ENCODE measurements around the gene OR4C11. TPM values are rescaled to one million over a fixed set of nuclear protein-coding genes. Genes with fewer than 3 reads are reported as not detected.

Gene OR4C11
- total RNA-seq, 1 donor from 2014 or later, result not detected

DNA sequence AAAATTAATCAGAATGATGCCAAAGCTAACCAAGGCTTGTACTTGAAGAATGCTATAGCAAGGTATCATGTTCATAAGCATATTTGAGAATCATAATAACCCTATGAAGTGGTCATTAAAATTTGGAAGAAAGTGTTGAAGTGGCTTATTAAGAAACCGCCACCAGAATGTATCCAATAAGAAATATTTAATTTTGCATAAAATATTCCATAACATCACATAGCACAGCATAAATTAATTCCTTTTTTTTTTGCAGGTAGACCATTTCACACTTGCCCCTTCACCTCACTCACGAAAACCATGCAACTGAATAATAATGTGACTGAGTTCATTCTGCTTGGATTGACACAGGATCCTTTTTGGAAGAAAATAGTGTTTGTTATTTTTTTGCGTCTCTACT lies 35.6 kb downstream of the OR4C11 start, which contains the start of gene OR4C16:
Gene OR4C16, plus strand, starts transcription at position 301 of the 400 bp plus-strand sequence. Its CDS starts 0 bp downstream, at position 301.
- no peak for DNase-seq (ENCODE audit: low read depth)
- H3K4me3 ChIP-seq (ENCODE audit: low read depth, low read length), result no peak within 1 kb of the TSS
- TF ChIP-seq, protein P1, sequence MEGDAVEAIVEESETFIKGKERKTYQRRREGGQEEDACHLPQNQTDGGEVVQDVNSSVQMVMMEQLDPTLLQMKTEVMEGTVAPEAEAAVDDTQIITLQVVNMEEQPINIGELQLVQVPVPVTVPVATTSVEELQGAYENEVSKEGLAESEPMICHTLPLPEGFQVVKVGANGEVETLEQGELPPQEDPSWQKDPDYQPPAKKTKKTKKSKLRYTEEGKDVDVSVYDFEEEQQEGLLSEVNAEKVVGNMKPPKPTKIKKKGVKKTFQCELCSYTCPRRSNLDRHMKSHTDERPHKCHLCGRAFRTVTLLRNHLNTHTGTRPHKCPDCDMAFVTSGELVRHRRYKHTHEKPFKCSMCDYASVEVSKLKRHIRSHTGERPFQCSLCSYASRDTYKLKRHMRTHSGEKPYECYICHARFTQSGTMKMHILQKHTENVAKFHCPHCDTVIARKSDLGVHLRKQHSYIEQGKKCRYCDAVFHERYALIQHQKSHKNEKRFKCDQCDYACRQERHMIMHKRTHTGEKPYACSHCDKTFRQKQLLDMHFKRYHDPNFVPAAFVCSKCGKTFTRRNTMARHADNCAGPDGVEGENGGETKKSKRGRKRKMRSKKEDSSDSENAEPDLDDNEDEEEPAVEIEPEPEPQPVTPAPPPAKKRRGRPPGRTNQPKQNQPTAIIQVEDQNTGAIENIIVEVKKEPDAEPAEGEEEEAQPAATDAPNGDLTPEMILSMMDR (conservative IDR thresholded peaks at IDR 0.05; ENCODE audit: low read depth, low read length), result no peak

DNA sequence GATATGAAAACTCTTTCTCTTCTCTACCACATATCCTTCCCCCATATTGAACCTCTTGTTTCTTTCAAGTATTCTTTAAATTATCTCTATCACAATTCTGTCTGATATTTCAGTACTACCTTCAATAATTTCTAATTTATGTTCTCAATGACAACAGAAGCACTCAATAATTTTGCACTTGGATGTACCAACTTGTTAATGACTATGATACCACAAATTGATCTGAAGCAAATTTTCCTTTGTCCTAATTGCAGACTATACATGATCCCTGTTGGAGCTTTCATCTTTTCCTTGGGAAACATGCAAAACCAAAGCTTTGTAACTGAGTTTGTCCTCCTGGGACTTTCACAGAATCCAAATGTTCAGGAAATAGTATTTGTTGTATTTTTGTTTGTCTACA lies 53.3 kb downstream of the OR4C11 start, which contains the start of gene OR4C15:
Gene OR4C15, plus strand, starts transcription at position 301 of the 400 bp plus-strand sequence. Its CDS starts 0 bp downstream, at position 301.
- TF ChIP-seq, protein P1 (conservative IDR thresholded peaks at IDR 0.05; ENCODE audit: low read depth, low read length), result no peak
- H3K4me3 ChIP-seq (ENCODE audit: low read depth, low read length), result no peak within 1 kb of the TSS
- DNase-seq (ENCODE audit: low read depth), result no peak

Other genes with a start within 250 kb of the OR4C11 start
- gene OR4A15, start 239.7 kb downstream of the OR4C11 start, total RNA-seq, result not detected in 2 replicates
- gene OR4C15, start 53.2 kb downstream of the OR4C11 start, total RNA-seq, result not detected in 2 replicates
- not detected in 2 replicates for gene OR4C16, start 35.5 kb downstream of the OR4C11 start, total RNA-seq
- not detected in 2 replicates for gene OR4P4, start 27.5 kb upstream of the OR4C11 start, total RNA-seq
- not detected in 2 replicates for gene OR4S2, start 40.7 kb upstream of the OR4C11 start, total RNA-seq
- gene OR4C6, start 54.6 kb upstream of the OR4C11 start, total RNA-seq, result not detected in 2 replicates
- gene OR5D13, start 165.8 kb upstream of the OR4C11 start, total RNA-seq, result not detected in 2 replicates
- not detected in 2 replicates for gene OR5D14, start 187.9 kb upstream of the OR4C11 start, total RNA-seq
- not detected in 2 replicates for gene OR5L1, start 203.7 kb upstream of the OR4C11 start, total RNA-seq
- not detected in 2 replicates for gene OR5D18, start 212.0 kb upstream of the OR4C11 start, total RNA-seq
- gene OR5L2, start 219.6 kb upstream of the OR4C11 start, total RNA-seq, result not detected in 2 replicates
- not detected in 2 replicates for gene OR5D16, start 231.1 kb upstream of the OR4C11 start, total RNA-seq

Measured in epithelial cell of proximal tubule (primary cell).